Hematopoietic multipotent progenitor cell treated with erythropoietin and hydrocortisone succinate and interleukin-3 and kit ligand, for 17 days (in vitro differentiated cells): Measurements from ENCODE around the gene B3GALT6.

Experiments
- DNase-seq: peaks from one replicate; pipeline ENCODE4 v3.0.0-alpha.2; 2015; ENCODE audit warnings: low spot score

B3GALT6 gene

GRCh38 chr1:1215881-1216605 is 16.0 kb upstream of the B3GALT6 start:
- DNase-seq: no peak

GRCh38 chr1:1216770-1217620 is 15.0 kb upstream of the B3GALT6 start:
- DNase-seq: no peak

GRCh38 chr1:1217621-1218523 is 14.2 kb upstream of the B3GALT6 start:
- DNase-seq: no peak

- DNase-seq: no peak
Measured at GRCh38 chr1:1218524-1219200, 13.4 kb upstream of the B3GALT6 start.

- DNase-seq: no peak
Measured at GRCh38 chr1:1219341-1219740, 12.7 kb upstream of the B3GALT6 start.

- no peak for DNase-seq
Measured at GRCh38 chr1:1220197-1220596, 11.8 kb upstream of the B3GALT6 start.

GRCh38 chr1:1221887-1222574 is 10.0 kb upstream of the B3GALT6 start:
- peak; percentile 5 for DNase-seq

GRCh38 chr1:1222575-1223225 is 9.3 kb upstream of the B3GALT6 start:
- DNase-seq: no peak

- no peak for DNase-seq
Measured at GRCh38 chr1:1223321-1223720, 8.7 kb upstream of the B3GALT6 start.

GRCh38 chr1:1223891-1224290 is 8.1 kb upstream of the B3GALT6 start:
- DNase-seq: no peak

GRCh38 chr1:1225238-1225845 is 6.7 kb upstream of the B3GALT6 start:
- DNase-seq: no peak

- no peak for DNase-seq
Measured at GRCh38 chr1:1225913-1226312, 6.1 kb upstream of the B3GALT6 start.

- no peak for DNase-seq
Measured at GRCh38 chr1:1226566-1227362, 5.3 kb upstream of the B3GALT6 start.

GRCh38 chr1:1227386-1227785 is 4.7 kb upstream of the B3GALT6 start:
- no peak for DNase-seq

- no peak for DNase-seq
Measured at GRCh38 chr1:1228187-1228586, 3.9 kb upstream of the B3GALT6 start.

GRCh38 chr1:1228596-1229321 is 3.3 kb upstream of the B3GALT6 start:
- DNase-seq: no peak

- DNase-seq: no peak
Measured at GRCh38 chr1:1229770-1230169, 2.3 kb upstream of the B3GALT6 start.

GRCh38 chr1:1230656-1231399 is 1.2 kb upstream of the B3GALT6 start:
- peak; percentile 15 for DNase-seq
